Peyer's patch (tissue), 4 donors: ENCODE data around the gene NOBOX.

ENCODE experiments used
- CTCF ChIP-seq, 6 experiments: fragments of 450-650 bp in 4 of 6; fragments of 200-600 bp in 2 of 6; sonication (generic) in 1 of 6; IDR thresholded peaks; one replicate each; pipeline ENCODE4 v1.5.1; 2017 to 2019; ENCODE audit warnings: antibody characterized with exemption in 6 of 6, mild to moderate bottlenecking in 3 of 6, moderate library complexity in 1 of 6
- POLR2A ChIP-seq, 2 donors: fragments of 450-650 bp; IDR thresholded peaks; one replicate each; pipeline ENCODE4 v1.5.1; 2017; ENCODE audit warnings: antibody characterized with exemption in 2 of 2, mild to moderate bottlenecking in 2 of 2, moderate library complexity in 2 of 2

- no peak for TF ChIP-seq CTCF (IDR thresholded peaks at IDR 0.05)
- no peak for TF ChIP-seq POLR2A (IDR thresholded peaks at IDR 0.05)
Measured at GRCh38 chr7:144408121-144408520, 4.6 kb upstream of the NOBOX start.
